Omental fat pad (tissue), 4 donors: ENCODE data around the gene MCF2L2. TPM values are rescaled to one million over a fixed set of nuclear protein-coding genes. Genes with fewer than 3 reads are reported as not detected.

Experiments used
- ATAC-seq: fragments of 150-250 bp; one replicate; pipeline ENCODE4 v1.9.1; 2016; ENCODE audit warnings: mild to moderate bottlenecking, moderate library complexity; ENCODE audit not compliant: low FRiP score
- DNase-seq: peaks from one replicate; pipeline ENCODE4 v3.0.0-alpha.2; 2019; ENCODE audit warnings: low spot score
- total RNA-seq, 4 donors: library from RNA; depleted of rRNA; stranded (reverse); fragments of >200 nt; gene quantifications; one replicate each; pipeline ENCODE4 v1.1.0, GENCODE V29; 2016
- TF ChIP-seq, protein P1 (sequence below), 3 donors: fragments of 450-650 bp; IDR thresholded peaks; one replicate each; pipeline ENCODE4 v1.5.1; 2016 to 2017; ENCODE audit warnings: antibody characterized with exemption in 3 of 3, mild to moderate bottlenecking in 3 of 3, moderate library complexity in 2 of 3

The MCF2L2 gene
- total RNA-seq, 4 donors from 2014 or later, result under 0.01 to 0.84 (median 0.39) TPM

DNA sequence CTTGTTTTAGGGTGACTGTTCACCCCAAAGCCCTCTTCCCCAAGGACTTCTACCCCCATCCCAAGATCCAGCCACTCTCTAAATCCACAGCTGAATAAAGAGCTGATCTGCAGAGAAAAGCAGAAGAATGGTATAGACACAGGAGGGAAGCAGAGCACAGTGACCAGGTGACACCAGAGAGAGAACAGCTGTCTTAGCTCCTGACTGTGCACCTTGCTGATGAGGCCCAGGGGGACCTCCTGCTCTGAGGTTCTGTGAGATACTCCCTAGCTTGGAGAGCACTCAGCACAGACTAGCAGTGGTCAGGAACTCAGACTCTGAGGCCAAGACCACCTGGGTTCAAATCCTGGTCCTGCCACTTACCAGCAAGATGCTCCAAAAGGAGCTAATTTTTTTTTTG, 17.7 kb downstream of the MCF2L2 start:
- ATAC-seq (no peak), DNase-seq (no peak)
- TF ChIP-seq, protein P1, sequence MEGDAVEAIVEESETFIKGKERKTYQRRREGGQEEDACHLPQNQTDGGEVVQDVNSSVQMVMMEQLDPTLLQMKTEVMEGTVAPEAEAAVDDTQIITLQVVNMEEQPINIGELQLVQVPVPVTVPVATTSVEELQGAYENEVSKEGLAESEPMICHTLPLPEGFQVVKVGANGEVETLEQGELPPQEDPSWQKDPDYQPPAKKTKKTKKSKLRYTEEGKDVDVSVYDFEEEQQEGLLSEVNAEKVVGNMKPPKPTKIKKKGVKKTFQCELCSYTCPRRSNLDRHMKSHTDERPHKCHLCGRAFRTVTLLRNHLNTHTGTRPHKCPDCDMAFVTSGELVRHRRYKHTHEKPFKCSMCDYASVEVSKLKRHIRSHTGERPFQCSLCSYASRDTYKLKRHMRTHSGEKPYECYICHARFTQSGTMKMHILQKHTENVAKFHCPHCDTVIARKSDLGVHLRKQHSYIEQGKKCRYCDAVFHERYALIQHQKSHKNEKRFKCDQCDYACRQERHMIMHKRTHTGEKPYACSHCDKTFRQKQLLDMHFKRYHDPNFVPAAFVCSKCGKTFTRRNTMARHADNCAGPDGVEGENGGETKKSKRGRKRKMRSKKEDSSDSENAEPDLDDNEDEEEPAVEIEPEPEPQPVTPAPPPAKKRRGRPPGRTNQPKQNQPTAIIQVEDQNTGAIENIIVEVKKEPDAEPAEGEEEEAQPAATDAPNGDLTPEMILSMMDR (IDR thresholded peaks at IDR 0.05), result no peak

- ATAC-seq (no peak), DNase-seq (no peak)
- TF ChIP-seq, protein P1 (IDR thresholded peaks at IDR 0.05), result no peak
These were observed 18.1 kb downstream of the MCF2L2 start for GRCh38 chr3:183410280-183410679.

DNA sequence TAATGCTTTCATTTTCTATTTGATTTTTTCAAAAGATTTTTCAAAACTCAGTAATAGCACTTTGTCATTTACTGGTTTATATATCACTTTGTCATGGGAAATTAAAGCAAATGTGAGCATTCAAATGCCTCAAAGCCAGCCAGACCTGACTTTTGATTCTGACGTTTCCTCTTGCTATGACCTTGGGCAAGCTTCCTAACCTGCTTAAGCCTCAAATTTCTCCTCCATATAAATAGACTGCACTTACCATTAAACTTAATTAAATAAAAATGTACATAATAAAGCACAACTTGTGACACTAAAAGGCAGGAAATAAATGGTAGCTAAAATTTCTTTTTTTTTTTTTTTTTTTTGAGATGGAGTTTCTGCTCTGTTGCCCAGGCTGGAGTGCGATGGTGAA, 19.2 kb downstream of the MCF2L2 start:
- DNase-seq (no peak), ATAC-seq (no peak)
- TF ChIP-seq, protein P1 (IDR thresholded peaks at IDR 0.05), result no peak

DNA sequence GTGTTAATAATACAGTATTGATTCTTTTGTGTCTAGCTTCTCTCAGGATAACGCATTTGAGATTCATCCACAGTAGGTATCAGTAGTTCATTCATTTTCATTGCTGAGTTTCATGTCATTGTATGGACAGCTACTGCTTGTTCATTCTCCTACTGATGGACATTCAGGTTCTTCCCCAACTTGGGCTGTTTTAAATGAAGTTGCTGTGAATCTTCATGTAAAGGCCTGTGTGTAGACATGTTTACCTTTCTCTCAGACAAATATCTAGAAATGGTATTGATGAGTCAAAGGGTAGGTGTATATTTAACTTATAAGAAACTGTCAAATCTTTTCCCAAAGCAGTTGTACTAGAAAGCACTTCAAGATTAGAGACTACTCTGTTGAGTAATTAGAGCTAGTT, 26.7 kb downstream of the MCF2L2 start:
- no peak for DNase-seq
- ATAC-seq, result no peak
- TF ChIP-seq, protein P1 (IDR thresholded peaks at IDR 0.05), result no peak

GRCh38 chr3:183400352-183400751, 28.1 kb downstream of the MCF2L2 start:
- TF ChIP-seq, protein P1 (IDR thresholded peaks at IDR 0.05), result no peak
- no peak for DNase-seq
- ATAC-seq, result no peak

DNA sequence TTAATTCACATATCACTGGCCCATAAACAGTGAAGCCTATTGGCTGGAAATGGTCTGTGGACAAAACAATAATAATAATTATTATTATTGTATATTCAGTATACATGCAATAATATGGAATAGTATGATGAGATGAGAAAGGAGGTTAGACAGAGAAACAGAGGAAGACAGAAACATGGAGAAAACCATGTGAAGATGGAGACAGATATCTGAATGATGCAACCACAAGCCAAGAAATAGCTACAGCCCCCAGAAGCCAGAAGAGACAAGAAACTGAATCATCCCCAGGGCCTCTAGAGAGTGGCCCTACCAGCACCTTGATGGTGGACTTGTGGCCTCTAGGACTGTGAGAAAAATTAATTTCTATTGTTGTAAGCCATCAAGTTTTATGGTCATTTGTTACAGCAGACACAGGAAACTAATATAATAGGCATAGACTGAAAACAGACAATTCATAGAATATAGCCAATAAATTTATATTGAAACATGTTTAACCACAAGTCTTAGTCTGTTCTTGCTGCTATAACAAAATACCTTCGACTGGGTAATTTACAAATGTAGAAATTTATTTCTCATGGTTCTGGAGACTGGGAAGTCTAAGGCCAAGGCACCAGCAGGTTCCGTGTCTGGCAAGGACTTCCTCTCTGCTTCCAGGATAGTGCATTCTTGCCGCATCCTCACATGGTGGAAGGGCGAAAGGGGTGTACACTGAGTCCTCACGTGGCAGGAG, 31.6 kb downstream of the MCF2L2 start:
- DNase-seq (no peak), ATAC-seq (no peak)
- TF ChIP-seq, protein P1 (IDR thresholded peaks at IDR 0.05), result no peak

- TF ChIP-seq, protein P1 (IDR thresholded peaks at IDR 0.05), result no peak
- no peak for ATAC-seq
These were observed 34.3 kb downstream of the MCF2L2 start for GRCh38 chr3:183394150-183394549.

More at GRCh38 chr3:183394150-183394549, 34.3 kb downstream of the MCF2L2 start:
- no peak for DNase-seq
